Thoracic aorta (tissue), 2 donors: Measurements from ENCODE around the gene BMERB1. TPM values are rescaled to one million over a fixed set of nuclear protein-coding genes. Genes with fewer than 3 reads are reported as not detected.
"Not testable (repeated sequence)": the region's sequence is repeated elsewhere in the genome, so short reads cannot be mapped to it uniquely, and the experiment has no call there.

Source experiments
- ATAC-seq: fragments of 150-250 bp; one replicate; pipeline ENCODE4 v1.8.0; 2017; ENCODE audit warnings: low read depth; ENCODE audit not compliant: insufficient number of reproducible peaks, low FRiP score
- DNase-seq: peaks from one replicate; pipeline ENCODE4 v3.0.0-alpha.2; 2020; ENCODE audit warnings: low spot score
- H3K27ac ChIP-seq, 2 donors: fragments of 200-600 bp; sonication (generic); 1 replicate in 1 of 2; 2 replicates in 1 of 2; pipeline ENCODE4 v1.5.1; 2016; ENCODE audit warnings: mild to moderate bottlenecking in 2 of 2, moderate library complexity in 2 of 2
- H3K27me3 ChIP-seq: fragments of 200-600 bp; sonication (generic); replicated peaks from 2 replicates; pipeline ENCODE4 v1.6.0; 2016; ENCODE audit warnings: mild to moderate bottlenecking; ENCODE audit not compliant: insufficient read depth
- H3K36me3 ChIP-seq: fragments of 200-600 bp; sonication (generic); one replicate; pipeline ENCODE4 v1.5.1; 2016
- H3K4me1 ChIP-seq, 2 donors: fragments of 200-600 bp; sonication (generic); 1 replicate in 1 of 2; 2 replicates in 1 of 2; pipeline versions ENCODE4 v1.5.1 to v1.6.0; 2016; ENCODE audit warnings: low read depth in 2 of 2, mild to moderate bottlenecking in 1 of 2; ENCODE audit not compliant: control insufficient read depth in 1 of 2
- H3K4me3 ChIP-seq: fragments of 200-600 bp; sonication (generic); 2 replicates; pipeline ENCODE4 v1.5.1; 2016; ENCODE audit warnings: mild to moderate bottlenecking
- H3K9me3 ChIP-seq: fragments of 200-600 bp; sonication (generic); 2 replicates; pipeline ENCODE4 v1.5.1; 2016
- CTCF ChIP-seq: fragments of 200-600 bp; sonication (generic); IDR thresholded peaks from one replicate; pipeline ENCODE4 v1.5.1; 2019; ENCODE audit warnings: antibody characterized with exemption
- total RNA-seq, 2 donors: library from RNA; depleted of rRNA; stranded (reverse); fragments of >200 nt; gene quantifications; one replicate each; pipeline versions ENCODE4 v1.1.0 to v1.2.3, GENCODE V29; 2016

Gene BMERB1
- 10 to 100 TPM; 75.1 to 95.2 TPM for total RNA-seq

- TF ChIP-seq CTCF: no peak
- H3K4me1 ChIP-seq: peaks cover 0 to 24% of the 10 kb centered on the region in 2 donors
- H3K9me3 ChIP-seq: no peaks in the 10 kb centered on the region
- no peaks in the 10 kb centered on the region for H3K27me3 ChIP-seq
- DNase-seq (peak; percentile 25), ATAC-seq (peak; percentile 54)
- no peaks in the 10 kb centered on the region for H3K36me3 ChIP-seq
- peak within 1 kb of the TSS; percentile 70 to 81 for H3K27ac ChIP-seq
- H3K4me3 ChIP-seq: peak within 1 kb of the TSS; percentile 82
Observed at GRCh38 chr16:15434425-15435215, at the start of gene BMERB1. TSS of gene BMERB1 (plus strand) at chr16:15434588. CDS start at chr16:15434654, 66 bp downstream.

- not testable (repeated sequence) for H3K36me3 ChIP-seq, H3K27ac ChIP-seq, DNase-seq, H3K4me3 ChIP-seq, H3K27me3 ChIP-seq, H3K9me3 ChIP-seq, H3K4me1 ChIP-seq, ATAC-seq
Observed at GRCh38 chr16:15388060-15388459, 46.3 kb upstream of the BMERB1 start.

GRCh38 chr16:15389916-15390315 is 44.5 kb upstream of the BMERB1 start:
- not testable (repeated sequence) for H3K27ac ChIP-seq, H3K9me3 ChIP-seq, ATAC-seq, H3K36me3 ChIP-seq, H3K4me1 ChIP-seq, DNase-seq, H3K4me3 ChIP-seq, H3K27me3 ChIP-seq

- H3K27ac ChIP-seq, H3K9me3 ChIP-seq, H3K4me3 ChIP-seq, H3K36me3 ChIP-seq, DNase-seq, H3K27me3 ChIP-seq, ATAC-seq, H3K4me1 ChIP-seq: not testable (repeated sequence)
Observed at GRCh38 chr16:15393025-15393424, 41.4 kb upstream of the BMERB1 start.

GRCh38 chr16:15395631-15396508 is 38.5 kb upstream of the BMERB1 start, which contains the start of gene MPV17L:
TSS of gene MPV17L (plus strand) at chr16:15395754. CDS start at chr16:15395898, 144 bp downstream.
- peak; percentile 55 for ATAC-seq
- H3K36me3 ChIP-seq, DNase-seq, H3K4me1 ChIP-seq, H3K9me3 ChIP-seq, H3K27me3 ChIP-seq: not testable (repeated sequence)
- Histone ChIP-seq H3K27ac (peak within 1 kb of the TSS; percentile 53 to 59), H3K4me3 (peak within 1 kb of the TSS; percentile 90)

GRCh38 chr16:15396509-15396829 is 37.9 kb upstream of the BMERB1 start:
- H3K9me3 ChIP-seq, ATAC-seq: not testable (repeated sequence)
- H3K27ac ChIP-seq: peak overlapping the region; percentile 53 to 59

GRCh38 chr16:15396948-15397594 is 37.3 kb upstream of the BMERB1 start:
- no peaks in the 10 kb centered on the region for H3K9me3 ChIP-seq
- DNase-seq (no peak), ATAC-seq (no peak)
- no peak overlapping the region for H3K27ac ChIP-seq
- H3K36me3 ChIP-seq: no peaks in the 10 kb centered on the region
- TF ChIP-seq CTCF: no peak
- H3K4me3 ChIP-seq: no peak overlapping the region
- H3K27me3 ChIP-seq: no peaks in the 10 kb centered on the region
- peaks cover 0 to 7% of the 10 kb centered on the region in 2 donors for H3K4me1 ChIP-seq

More at GRCh38 chr16:15396509-15396829, 37.9 kb upstream of the BMERB1 start:
- DNase-seq, H3K36me3 ChIP-seq, H3K27me3 ChIP-seq, H3K4me1 ChIP-seq: not testable (repeated sequence)
- H3K4me3 ChIP-seq: peak overlapping the region; percentile 90
